NCI-H510A treated with DMSO at 0.1 percent for 48 hours (cell line): ENCODE measurements around the gene TSPAN15.

Experiments used
- DNase-seq: peaks from one replicate; lab custom pipeline; 2025; lab: John Stamatoyannopoulos, UW

Gene TSPAN15

GRCh38 chr10:69451209-69451783 is at the start of gene TSPAN15:
Gene TSPAN15 (plus strand): TSS chr10:69451465. CDS start chr10:69451595, 130 bp downstream.
- peak; percentile 86 for DNase-seq

- no peak for DNase-seq
These were observed 48.9 kb upstream of the TSPAN15 start for GRCh38 chr10:69402386-69402785.

- no peak for DNase-seq
These were observed 48.2 kb upstream of the TSPAN15 start for GRCh38 chr10:69403066-69403465.

- DNase-seq: no peak
These were observed 47.7 kb upstream of the TSPAN15 start for GRCh38 chr10:69403519-69403918.

- DNase-seq: no peak
These were observed 46.5 kb upstream of the TSPAN15 start for GRCh38 chr10:69404786-69405185.

GRCh38 chr10:69405221-69405620 is 46.0 kb upstream of the TSPAN15 start:
- DNase-seq: no peak

GRCh38 chr10:69406302-69406811 is 44.9 kb upstream of the TSPAN15 start:
- DNase-seq: no peak

GRCh38 chr10:69406816-69407580 is 44.3 kb upstream of the TSPAN15 start:
- DNase-seq: no peak

GRCh38 chr10:69407621-69408301 is 43.5 kb upstream of the TSPAN15 start:
- no peak for DNase-seq

GRCh38 chr10:69408318-69409175 is 42.7 kb upstream of the TSPAN15 start:
- DNase-seq: peak; percentile 89

- DNase-seq: no peak
These were observed 42.1 kb upstream of the TSPAN15 start for GRCh38 chr10:69409176-69409495.

GRCh38 chr10:69409968-69410367 is 41.3 kb upstream of the TSPAN15 start:
- no peak for DNase-seq

GRCh38 chr10:69410487-69410886 is 40.8 kb upstream of the TSPAN15 start:
- no peak for DNase-seq

- no peak for DNase-seq
These were observed 39.8 kb upstream of the TSPAN15 start for GRCh38 chr10:69411476-69411875.

- DNase-seq: no peak
These were observed 39.0 kb upstream of the TSPAN15 start for GRCh38 chr10:69412232-69412790.

GRCh38 chr10:69413221-69413865 is 37.9 kb upstream of the TSPAN15 start:
- DNase-seq: peak; percentile 23

- DNase-seq: no peak
These were observed 36.9 kb upstream of the TSPAN15 start for GRCh38 chr10:69414036-69415018.

GRCh38 chr10:69415049-69415448 is 36.2 kb upstream of the TSPAN15 start:
- no peak for DNase-seq

- DNase-seq: no peak
These were observed 35.3 kb upstream of the TSPAN15 start for GRCh38 chr10:69415951-69416350.

GRCh38 chr10:69416695-69417094 is 34.6 kb upstream of the TSPAN15 start, which contains the start of gene TACR2:
Gene TACR2 (minus strand): TSS chr10:69416918. CDS start chr10:69416323, 595 bp downstream.
- DNase-seq: no peak
